K562 (cell line): ENCODE measurements around the gene SERINC5. TPM values are rescaled to one million over a fixed set of nuclear protein-coding genes. Genes with fewer than 3 reads are reported as not detected.

ENCODE experiments used
- ATF7 ChIP-seq: fragments of 450-650 bp; IDR thresholded peaks from 2 replicates; pipeline ENCODE4 v1.7.1; 2014; ENCODE audit warnings: mild to moderate bottlenecking, moderate library complexity
- CXXC5 ChIP-seq: fragments of 250-450 bp; sonication (Bioruptor Pico); IDR thresholded peaks from 2 replicates; pipeline ENCODE4 v1.8.0; 2022; ENCODE audit warnings: inconsistent platforms, mild to moderate bottlenecking, moderate library complexity
- EHMT2 ChIP-seq: fragments of 450-650 bp; IDR thresholded peaks from 2 replicates; pipeline ENCODE4 v1.6.1; 2018; ENCODE audit warnings: antibody characterized with exemption
- ELF4 ChIP-seq: fragments of 450-650 bp; formaldehyde crosslinking; IDR thresholded peaks from 2 replicates; pipeline ENCODE4 v1.4.0; 2022; ENCODE audit warnings: missing genetic modification characterization
- EZH2 ChIP-seq: IDR thresholded peaks from 2 replicates; pipeline ENCODE4 v1.6.1; 2012; ENCODE audit warnings: low read depth, mild to moderate bottlenecking, inconsistent platforms, low read length, borderline replicate concordance
- GTF2E2 ChIP-seq: fragments of 200-800 bp; sonication (Bioruptor generic); IDR thresholded peaks from 2 replicates; pipeline ENCODE4 v1.6.1; 2016; ENCODE audit warnings: missing genetic modification characterization, missing compliant biosample characterization
- JUND ChIP-seq, 2 experiments: IDR thresholded peaks; 2 replicates in 1 of 2; 3 replicates in 1 of 2; pipeline ENCODE4 v1.6.1; 2011; ENCODE audit warnings: borderline replicate concordance in 2 of 2, low read depth in 2 of 2, low read length in 2 of 2, improper control_type of control experiment in 1 of 2, missing biosample characterization in 1 of 2, missing genetic modification characterization in 1 of 2, missing genetic modification reagents in 1 of 2
- L3MBTL2 ChIP-seq: fragments of 450-650 bp; IDR thresholded peaks from 2 replicates; pipeline ENCODE4 v1.6.1; 2016; ENCODE audit warnings: mild to moderate bottlenecking, moderate library complexity
- MAFF ChIP-seq: IDR thresholded peaks from 2 replicates; pipeline ENCODE4 v1.6.1; 2012; ENCODE audit warnings: low read length, improper control_type of control experiment
- NR2C1 ChIP-seq, 2 experiments: fragments of 450-650 bp; IDR thresholded peaks; 2 replicates each; pipeline ENCODE4 v1.6.1; 2017; ENCODE audit warnings: mild to moderate bottlenecking in 2 of 2, antibody characterized with exemption in 1 of 2, inconsistent platforms in 1 of 2, missing compliant biosample characterization in 1 of 2, missing genetic modification characterization in 1 of 2
- SMARCA4 ChIP-seq: fragments of 450-650 bp; IDR thresholded peaks from 2 replicates; pipeline ENCODE4 v1.6.1; 2016
- SMARCE1 ChIP-seq: fragments of 450-650 bp; IDR thresholded peaks from 2 replicates; pipeline ENCODE4 v1.7.1; 2016; ENCODE audit warnings: mild to moderate bottlenecking
- STAT5A ChIP-seq: IDR thresholded peaks from 2 replicates; pipeline ENCODE4 v1.6.1; 2012; ENCODE audit warnings: low read length, inconsistent platforms, borderline replicate concordance
- ZNF316 ChIP-seq: fragments of 450-650 bp; IDR thresholded peaks from 2 replicates; pipeline ENCODE4 v1.6.1; 2016
- ZNF445 ChIP-seq: fragments of 250-450 bp; sonication (Bioruptor Pico); IDR thresholded peaks from 2 replicates; pipeline ENCODE4 v1.4.0; 2020; ENCODE audit warnings: low read depth, mild to moderate bottlenecking, moderate library complexity
- polyA plus RNA-seq, 8 experiments: library from polyadenylated mRNA; depleted of rRNA in 4 of 8; stranded (reverse) in 5 of 8; unstranded in 3 of 8; fragments of >200 nt; fragmentation: Nextera tagmentation in 2 of 8; fragmentation: Illumina TruSeq in 1 of 8; extraction: Ambion mirVana in 2 of 8; extraction: Trizol in 1 of 8; gene quantifications; 2 replicates each; pipeline versions ENCODE4 v1.2.1 to v1.2.3, GENCODE V29; 2011 to 2014; ENCODE audit warnings: inconsistent platforms in 1 of 8, missing spikeins in 1 of 8
- total RNA-seq, 7 experiments: library from RNA; depleted of rRNA in 6 of 7; stranded (reverse); fragments of >200 nt in 6 of 7; fragmentation: Illumina TruSeq in 2 of 7; extraction: Trizol in 2 of 7; gene quantifications; 2 replicates each; pipeline versions ENCODE4 v1.2.1 to v1.2.3, GENCODE V29; 2011 to 2021; ENCODE audit warnings: low replicate concordance in 1 of 7
- TF ChIP-seq, protein P1 (sequence below): fragments of 250-450 bp; sonication (Bioruptor Pico); IDR thresholded peaks from 2 replicates; pipeline ENCODE4 v1.5.0; 2020; ENCODE audit warnings: mild to moderate bottlenecking
- TF ChIP-seq, protein P2 (sequence below): fragments of 450-650 bp; formaldehyde crosslinking; IDR thresholded peaks from 2 replicates; pipeline ENCODE4 v1.4.0; 2020; ENCODE audit warnings: mild to moderate bottlenecking, moderate library complexity

Gene SERINC5
- total and polyA plus RNA-seq, 9 of the 15 experiments (the other 6 are each of a cell fraction or from before 2014, with no cell fraction given): 1.4 to 7.9 (median 3.7) TPM

DNA sequence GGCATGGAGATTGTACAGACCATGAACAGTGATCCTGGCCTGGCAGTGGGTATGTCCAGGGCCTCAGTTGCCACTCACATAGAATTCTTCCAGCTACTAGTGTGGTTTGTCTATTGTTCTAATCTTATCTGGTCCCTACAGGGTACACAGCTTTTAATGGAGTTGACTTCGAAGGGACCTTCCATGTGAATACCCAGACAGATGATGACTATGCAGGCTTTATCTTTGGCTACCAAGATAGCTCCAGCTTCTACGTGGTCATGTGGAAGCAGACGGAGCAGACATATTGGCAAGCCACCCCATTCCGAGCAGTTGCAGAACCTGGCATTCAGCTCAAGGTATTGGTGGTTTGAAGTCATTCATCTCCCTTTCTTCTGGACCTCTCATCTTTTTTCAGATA lies 176.9 kb downstream of the SERINC5 start (continued):
- TF ChIP-seq, protein P1, sequence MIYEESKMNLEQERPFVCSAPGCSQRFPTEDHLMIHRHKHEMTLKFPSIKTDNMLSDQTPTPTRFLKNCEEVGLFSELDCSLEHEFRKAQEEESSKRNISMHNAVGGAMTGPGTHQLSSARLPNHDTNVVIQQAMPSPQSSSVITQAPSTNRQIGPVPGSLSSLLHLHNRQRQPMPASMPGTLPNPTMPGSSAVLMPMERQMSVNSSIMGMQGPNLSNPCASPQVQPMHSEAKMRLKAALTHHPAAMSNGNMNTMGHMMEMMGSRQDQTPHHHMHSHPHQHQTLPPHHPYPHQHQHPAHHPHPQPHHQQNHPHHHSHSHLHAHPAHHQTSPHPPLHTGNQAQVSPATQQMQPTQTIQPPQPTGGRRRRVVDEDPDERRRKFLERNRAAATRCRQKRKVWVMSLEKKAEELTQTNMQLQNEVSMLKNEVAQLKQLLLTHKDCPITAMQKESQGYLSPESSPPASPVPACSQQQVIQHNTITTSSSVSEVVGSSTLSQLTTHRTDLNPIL (CRISPR knock-in tag): no peak
- TF ChIP-seq, protein P2, sequence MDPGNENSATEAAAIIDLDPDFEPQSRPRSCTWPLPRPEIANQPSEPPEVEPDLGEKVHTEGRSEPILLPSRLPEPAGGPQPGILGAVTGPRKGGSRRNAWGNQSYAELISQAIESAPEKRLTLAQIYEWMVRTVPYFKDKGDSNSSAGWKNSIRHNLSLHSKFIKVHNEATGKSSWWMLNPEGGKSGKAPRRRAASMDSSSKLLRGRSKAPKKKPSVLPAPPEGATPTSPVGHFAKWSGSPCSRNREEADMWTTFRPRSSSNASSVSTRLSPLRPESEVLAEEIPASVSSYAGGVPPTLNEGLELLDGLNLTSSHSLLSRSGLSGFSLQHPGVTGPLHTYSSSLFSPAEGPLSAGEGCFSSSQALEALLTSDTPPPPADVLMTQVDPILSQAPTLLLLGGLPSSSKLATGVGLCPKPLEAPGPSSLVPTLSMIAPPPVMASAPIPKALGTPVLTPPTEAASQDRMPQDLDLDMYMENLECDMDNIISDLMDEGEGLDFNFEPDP (CRISPR knock-in tag): no peak
- peak; percentile 62; the same call in 1 of the 2 replicates for TF ChIP-seq JUND (IDR thresholded peaks at IDR 0.05; ENCODE audit: borderline replicate concordance, low read depth, low read length)
- TF ChIP-seq JUND (tag; IDR thresholded peaks at IDR 0.05; ENCODE audit: borderline replicate concordance, low read depth, low read length): peak; percentile 50; the same call in 1 of the 3 replicates
- TF ChIP-seq L3MBTL2: peak; percentile 94
- TF ChIP-seq MAFF: peak; percentile 67; the same call in 1 of the 2 replicates
- peak; percentile 66 for TF ChIP-seq EHMT2
- TF ChIP-seq ZNF316: peak; percentile 57; the same call in 1 of the 2 replicates
- TF ChIP-seq STAT5A: peak; percentile 21; the same call in 1 of the 2 replicates
- TF ChIP-seq GTF2E2 (tag): no peak
- peak; percentile 22; the same call in 1 of the 2 replicates for TF ChIP-seq ATF7
- TF ChIP-seq SMARCE1: peak; percentile 70; the same call in 1 of the 2 replicates
- no peak for TF ChIP-seq ZNF445 (CRISPR knock-in tag)
- TF ChIP-seq ELF4: peak; percentile 58; the same call in 1 of the 2 replicates
- TF ChIP-seq SMARCA4: peak; percentile 81
- TF ChIP-seq CXXC5: peak; percentile 49
- no peak for TF ChIP-seq EZH2
- no peak for TF ChIP-seq NR2C1 (IDR thresholded peaks at IDR 0.05)
- 0 out of 2 replicates have a peak, but pooled peaks have one; percentile 13 for TF ChIP-seq NR2C1 (tag; IDR thresholded peaks at IDR 0.05)
